CD14-positive monocyte (primary cell): ENCODE measurements around the gene ENPP6. TPM values are rescaled to one million over a fixed set of nuclear protein-coding genes. Genes with fewer than 3 reads are reported as not detected.

ENCODE experiments used
- DNase-seq, 3 donors: peaks; one replicate each; pipeline ENCODE4 v3.0.0-alpha.2; 2011 to 2022
- H2AFZ ChIP-seq: 2 replicates; pipeline ENCODE4 v1.6.0; 2012; ENCODE audit warnings: mild to moderate bottlenecking, low read depth, low read length, inconsistent platforms; ENCODE audit not compliant: insufficient read depth, poor library complexity, severe bottlenecking
- H3K27ac ChIP-seq, 2 donors: 1 replicate in 1 of 2; 2 replicates in 1 of 2; pipeline ENCODE4 v1.5.1; 2012 to 2013; ENCODE audit warnings: low read length in 2 of 2, control low read depth in 1 of 2, inconsistent platforms in 1 of 2, low read depth in 1 of 2, mild to moderate bottlenecking in 1 of 2
- H3K27me3 ChIP-seq, 2 donors: one replicate each; pipeline versions ENCODE4 v1.6.0 to v1.6.1; 2011 to 2013; ENCODE audit warnings: low read length in 2 of 2; ENCODE audit not compliant: control insufficient read depth in 2 of 2, insufficient read depth in 2 of 2
- H3K36me3 ChIP-seq, 2 donors: replicated peaks in 1 of 2; 1 replicate in 1 of 2; 2 replicates in 1 of 2; pipeline versions ENCODE4 v1.5.1 to v1.6.1; 2012 to 2013; ENCODE audit warnings: low read length in 2 of 2, control low read depth in 1 of 2, inconsistent platforms in 1 of 2, mild to moderate bottlenecking in 1 of 2; ENCODE audit not compliant: insufficient read depth in 2 of 2, control insufficient read depth in 1 of 2
- H3K4me1 ChIP-seq, 2 donors: 1 replicate in 1 of 2; 2 replicates in 1 of 2; pipeline versions ENCODE4 v1.5.1 to v1.6.1; 2012 to 2013; ENCODE audit warnings: low read length in 2 of 2, control low read depth in 1 of 2, inconsistent platforms in 1 of 2, mild to moderate bottlenecking in 1 of 2, moderate library complexity in 1 of 2; ENCODE audit not compliant: insufficient read depth in 2 of 2, control insufficient read depth in 1 of 2
- H3K4me2 ChIP-seq: replicated peaks from 2 replicates; pipeline ENCODE3; 2012; ENCODE audit warnings: low read length, moderate library complexity, mild to moderate bottlenecking; ENCODE audit not compliant: poor library complexity, severe bottlenecking; ENCODE audit errors: extremely low read depth
- H3K4me3 ChIP-seq, 3 experiments: fragments of 200-600 bp in 1 of 3; sonication (generic) in 1 of 3; replicated peaks in 1 of 3; 1 replicate in 2 of 3; 2 replicates in 1 of 3; pipeline ENCODE4 v1.5.1; 2011 to 2013; ENCODE audit warnings: low read length in 3 of 3, mild to moderate bottlenecking in 3 of 3, control low read depth in 2 of 3, low read depth in 2 of 3, inconsistent platforms in 1 of 3, moderate library complexity in 1 of 3
- H3K79me2 ChIP-seq: 2 replicates; pipeline ENCODE4 v1.6.0; 2012; ENCODE audit warnings: mild to moderate bottlenecking, control low read depth, inconsistent platforms, low read length, moderate library complexity; ENCODE audit not compliant: insufficient read depth
- H3K9ac ChIP-seq: 2 replicates; pipeline ENCODE4 v1.6.0; 2017; ENCODE audit warnings: low read length, mild to moderate bottlenecking; ENCODE audit not compliant: insufficient read depth, poor library complexity, severe bottlenecking
- H3K9me3 ChIP-seq, 2 donors: replicated peaks in 1 of 2; 1 replicate in 1 of 2; 2 replicates in 1 of 2; pipeline versions ENCODE4 v1.5.1 to v1.6.1; 2012 to 2013; ENCODE audit warnings: low read length in 2 of 2, control low read depth in 1 of 2; ENCODE audit not compliant: control insufficient read depth in 1 of 2, insufficient read depth in 1 of 2
- H4K20me1 ChIP-seq: 2 replicates; pipeline ENCODE4 v1.6.0; 2012; ENCODE audit warnings: mild to moderate bottlenecking, low read length, control low read depth, moderate library complexity; ENCODE audit not compliant: insufficient read depth
- H3K27ac Mint-ChIP-seq, 7 donors: one replicate each; pipeline ENCODE4 v1.8.0; 2020; ENCODE audit warnings: mild to moderate bottlenecking in 7 of 7, mixed read lengths in 7 of 7, moderate library complexity in 6 of 7, inconsistent platforms in 2 of 7
- H3K27me3 Mint-ChIP-seq, 3 donors: one replicate each; pipeline ENCODE4 v1.8.0; 2021 to 2022; ENCODE audit warnings: low read depth in 3 of 3, mild to moderate bottlenecking in 3 of 3, mixed read lengths in 3 of 3, moderate library complexity in 3 of 3, inconsistent platforms in 1 of 3
- H3K36me3 Mint-ChIP-seq, 2 donors: one replicate each; pipeline ENCODE4 v1.8.0; 2020; ENCODE audit warnings: mixed read lengths in 2 of 2, inconsistent platforms in 1 of 2, mild to moderate bottlenecking in 1 of 2
- H3K4me1 Mint-ChIP-seq: one replicate; pipeline ENCODE4 v1.8.0; 2020; ENCODE audit warnings: mild to moderate bottlenecking, mixed read lengths
- H3K4me3 Mint-ChIP-seq, 2 donors: one replicate each; pipeline ENCODE4 v1.8.0; 2020; ENCODE audit warnings: mild to moderate bottlenecking in 2 of 2, mixed read lengths in 2 of 2, moderate library complexity in 1 of 2
- H3K9me3 Mint-ChIP-seq, 7 donors: one replicate each; pipeline ENCODE4 v1.8.0; 2020 to 2022; ENCODE audit warnings: mixed read lengths in 7 of 7, mild to moderate bottlenecking in 6 of 7, moderate library complexity in 6 of 7, inconsistent platforms in 2 of 7
- CTCF ChIP-seq: fragments of 200-600 bp; IDR thresholded peaks from one replicate; pipeline ENCODE4 v1.8.0; 2022; ENCODE audit warnings: antibody characterized with exemption, mild to moderate bottlenecking
- WGBS: methylation state at CpG from one replicate; pipeline ENCODE4 v1.1.5; 2013; ENCODE audit warnings: missing lambda C conversion rate; ENCODE audit not compliant: insufficient coverage; 5-methylcytosine and 5-hydroxymethylcytosine counted together
- intact Hi-C, 2 donors: fragments of 100-400 bp; cut with micrococcal nuclease; formaldehyde crosslinking; loops; one replicate each; pipeline versions ENCODE4 v1.15.0 to v1.15.1; 2023
- polyA plus RNA-seq, 3 donors: library from polyadenylated mRNA; depleted of rRNA in 1 of 3; unstranded in 2 of 3; stranded (reverse) in 1 of 3; fragments of 300-500 nt in 2 of 3; fragments of >200 nt in 1 of 3; fragmentation: Illumina TruSeq in 2 of 3; gene quantifications; 1 replicate in 2 of 3; 2 replicates in 1 of 3; pipeline ENCODE4 v1.2.3, GENCODE V29; 2012 to 2021

Gene ENPP6
- polyA plus RNA-seq, 3 donors, result 0.05 TPM; not detected in 2

GRCh38 chr4:184136525-184136924, 81.1 kb downstream of the ENPP6 start:
- no peak overlapping the region for H2AFZ ChIP-seq
- no peak overlapping the region for H3K9ac ChIP-seq
- H3K4me1 ChIP-seq, result no peaks in the 10 kb centered on the region
- H3K4me2 ChIP-seq, result no peak overlapping the region
- no peak overlapping the region for H3K4me3 ChIP-seq
- no peaks in the 10 kb centered on the region for H3K79me2 ChIP-seq
- H3K27ac ChIP-seq, result no peak overlapping the region
- no peak for DNase-seq
- Mint-ChIP-seq H3K27ac (peak overlapping the region in 1 of 7 donors; percentile 5), H3K4me1 (no peaks in the 10 kb centered on the region), H3K36me3 (no peaks in the 10 kb centered on the region), H3K4me3 (no peak overlapping the region), H3K27me3 (peaks cover 0 to 2% (median 0%) of the 10 kb centered on the region in 3 donors), H3K9me3 (peaks cover 11 to 26% (median 20%) of the 10 kb centered on the region in 7 donors)
- no peak for TF ChIP-seq CTCF
- intact Hi-C loops, result no loop called here
- H3K27me3 ChIP-seq, result no peaks in the 10 kb centered on the region
- H3K36me3 ChIP-seq, result no peaks in the 10 kb centered on the region
- no CpG with 5 or more reads among the region's 1 CpG for WGBS
- peaks cover 12 to 15% of the 10 kb centered on the region in 2 donors for H3K9me3 ChIP-seq
- H4K20me1 ChIP-seq, result no peaks in the 10 kb centered on the region

GRCh38 chr4:184126800-184127199, 90.9 kb downstream of the ENPP6 start:
- no peak overlapping the region for H3K4me2 ChIP-seq
- no peaks in the 10 kb centered on the region for H3K79me2 ChIP-seq
- no peaks in the 10 kb centered on the region for H3K36me3 ChIP-seq
- intact Hi-C loops, result no loop called here
- no peaks in the 10 kb centered on the region for H3K9me3 ChIP-seq
- H4K20me1 ChIP-seq, result no peaks in the 10 kb centered on the region
- H2AFZ ChIP-seq, result no peak overlapping the region
- H3K9ac ChIP-seq, result no peak overlapping the region
- no peaks in the 10 kb centered on the region for H3K36me3 Mint-ChIP-seq
- no peaks in the 10 kb centered on the region for H3K4me1 Mint-ChIP-seq
- no peak overlapping the region for H3K27ac ChIP-seq
- no peak overlapping the region for H3K27ac Mint-ChIP-seq
- H3K9me3 Mint-ChIP-seq, result peaks cover 2 to 23% (median 4%) of the 10 kb centered on the region in 7 donors
- WGBS, result no CpG with 5 or more reads among the region's 4 CpGs
- H3K4me3 ChIP-seq, result no peak overlapping the region
- DNase-seq, result no peak
- H3K4me1 ChIP-seq, result no peaks in the 10 kb centered on the region
- no peaks in the 10 kb centered on the region for H3K27me3 ChIP-seq
- H3K4me3 Mint-ChIP-seq, result no peak overlapping the region
- TF ChIP-seq CTCF, result no peak
- peaks cover 3 to 13% (median 9%) of the 10 kb centered on the region in 3 donors for H3K27me3 Mint-ChIP-seq
